ENCODE results near the gene PLXNA4. TPM values are rescaled to one million over a fixed set of nuclear protein-coding genes. Genes with fewer than 3 reads are reported as not detected.

PLXNA4 gene
- total RNA-seq, 1 donor from 2014 or later, result 3.3 TPM

GRCh38 chr7:132430861-132431822 lies 145.1 kb downstream of the PLXNA4 start:
- Histone ChIP-seq H3K9ac (ENCODE audit: low read length) (peak overlapping the region; percentile 30), H3K4me3 (ENCODE audit: insufficient read depth, low read depth, low read length) (no peak overlapping the region), H3K36me3 (ENCODE audit: insufficient read depth, low read length) (no peaks in the 10 kb centered on the region), H3K9me3 (ENCODE audit: insufficient read depth, low read depth, low read length) (no peaks in the 10 kb centered on the region), H4K20me1 (ENCODE audit: insufficient read depth, low read length) (no peaks in the 10 kb centered on the region), H2AFZ (ENCODE audit: low read depth, low read length) (peak overlapping the region; percentile 19), H3K27me3 (ENCODE audit: insufficient read depth, low read length) (no peaks in the 10 kb centered on the region), H3K27ac (ENCODE audit: low read depth, low read length) (peak overlapping the region; percentile 78), H3K79me2 (ENCODE audit: insufficient read depth, low read length) (no peaks in the 10 kb centered on the region), H3K4me1 (ENCODE audit: insufficient read depth, low read length) (peaks cover 28% of the 10 kb centered on the region), H3K4me2 (ENCODE audit: low read length) (peak overlapping the region; percentile 47)
- Mint-ChIP-seq H3K4me1 (ENCODE audit: low read depth, unreplicated experiment) (peaks cover 13% of the 10 kb centered on the region), H3K27ac (ENCODE audit: unreplicated experiment) (no peak overlapping the region), H3K9me3 (ENCODE audit: unreplicated experiment) (peaks cover 3% of the 10 kb centered on the region), H3K27me3 (ENCODE audit: low read depth, unreplicated experiment) (peaks cover 29% of the 10 kb centered on the region), H3K4me3 (ENCODE audit: unreplicated experiment) (no peak overlapping the region), H3K36me3 (ENCODE audit: low read depth, unreplicated experiment) (no peaks in the 10 kb centered on the region)
- TF ChIP-seq CTCF (IDR thresholded peaks at IDR 0.05; ENCODE audit: insufficient read depth, low read depth, low read length), result no peak
- no peak for TF ChIP-seq EZH2 (IDR thresholded peaks at IDR 0.05; ENCODE audit: insufficient read depth, low read length)
- DNase-seq (ENCODE audit: low read depth) (peak; percentile 97), FAIRE-seq (peak; percentile 52)

GRCh38 chr7:132430041-132430855 lies 146.0 kb downstream of the PLXNA4 start:
- DNase-seq (ENCODE audit: low read depth) (peak; percentile 59), FAIRE-seq (no peak)
- H3K4me1 ChIP-seq (ENCODE audit: insufficient read depth, low read length), result peaks cover 28% of the 10 kb centered on the region
- no peaks in the 10 kb centered on the region for H3K36me3 ChIP-seq (ENCODE audit: insufficient read depth, low read length)
- Mint-ChIP-seq H3K4me3 (ENCODE audit: unreplicated experiment) (no peak overlapping the region), H3K27ac (ENCODE audit: unreplicated experiment) (no peak overlapping the region), H3K4me1 (ENCODE audit: low read depth, unreplicated experiment) (peaks cover 13% of the 10 kb centered on the region), H3K9me3 (ENCODE audit: unreplicated experiment) (peaks cover 3% of the 10 kb centered on the region), H3K36me3 (ENCODE audit: low read depth, unreplicated experiment) (no peaks in the 10 kb centered on the region), H3K27me3 (ENCODE audit: low read depth, unreplicated experiment) (peaks cover 24% of the 10 kb centered on the region)
- peak overlapping the region; percentile 47 for H3K4me2 ChIP-seq (ENCODE audit: low read length)
- H3K27ac ChIP-seq (ENCODE audit: low read depth, low read length), result peak overlapping the region; percentile 78
- H3K4me3 ChIP-seq (ENCODE audit: insufficient read depth, low read depth, low read length), result no peak overlapping the region
- no peaks in the 10 kb centered on the region for H3K79me2 ChIP-seq (ENCODE audit: insufficient read depth, low read length)
- H3K9ac ChIP-seq (ENCODE audit: low read length), result no peak overlapping the region
- TF ChIP-seq CTCF (IDR thresholded peaks at IDR 0.05; ENCODE audit: insufficient read depth, low read depth, low read length) (no peak), EZH2 (IDR thresholded peaks at IDR 0.05; ENCODE audit: insufficient read depth, low read length) (no peak)
- no peaks in the 10 kb centered on the region for H4K20me1 ChIP-seq (ENCODE audit: insufficient read depth, low read length)
- no peaks in the 10 kb centered on the region for H3K27me3 ChIP-seq (ENCODE audit: insufficient read depth, low read length)
- no peak overlapping the region for H2AFZ ChIP-seq (ENCODE audit: low read depth, low read length)
- H3K9me3 ChIP-seq (ENCODE audit: insufficient read depth, low read depth, low read length), result no peaks in the 10 kb centered on the region

Measured in astrocyte (in vitro differentiated cells and primary cell).